GM12878 (cell line): ENCODE results near the gene CAPN1. TPM values are rescaled to one million over a fixed set of nuclear protein-coding genes. Genes with fewer than 3 reads are reported as not detected.

Experiments
- CHD4 ChIP-seq: fragments of 200-600 bp; sonication (generic); IDR thresholded peaks from 2 replicates; pipeline ENCODE4 v1.6.1; 2016; ENCODE audit warnings: mild to moderate bottlenecking
- HDAC6 ChIP-seq: fragments of 200-600 bp; sonication (generic); IDR thresholded peaks from one replicate; pipeline ENCODE4 v1.8.0; 2017; ENCODE audit warnings: antibody characterized with exemption; ENCODE audit not compliant: unreplicated experiment
- HSF1 ChIP-seq: fragments of 150-350 bp; IDR thresholded peaks from 2 replicates; pipeline ENCODE4 v1.6.1; 2014; ENCODE audit warnings: mild to moderate bottlenecking, low read depth, low read length
- IRF4 ChIP-seq: IDR thresholded peaks from 2 replicates; pipeline ENCODE4 v1.6.1; 2011; ENCODE audit warnings: low read depth, low read length
- JUND ChIP-seq: IDR thresholded peaks from 2 replicates; pipeline ENCODE4 v1.6.1; 2012; ENCODE audit warnings: low read depth, mild to moderate bottlenecking, low read length, improper control_type of control experiment, moderate library complexity
- LARP7 ChIP-seq: fragments of 450-650 bp; IDR thresholded peaks from 2 replicates; pipeline ENCODE4 v1.6.1; 2017; ENCODE audit warnings: mild to moderate bottlenecking
- POLR2A ChIP-seq: IDR thresholded peaks from 2 replicates; pipeline ENCODE4 v1.6.1; 2011; ENCODE audit warnings: low read depth, mild to moderate bottlenecking, low read length
- RBBP5 ChIP-seq: fragments of 200-600 bp; sonication (generic); conservative IDR thresholded peaks from 2 replicates; pipeline ENCODE4 v1.6.1; 2016
- RELA ChIP-seq: fragments of 450-650 bp; IDR thresholded peaks from 2 replicates; pipeline ENCODE4 v1.8.0; 2014; ENCODE audit warnings: borderline replicate concordance; ENCODE audit not compliant: partially characterized antibody
- RFX5 ChIP-seq: IDR thresholded peaks from 2 replicates; pipeline ENCODE4 v1.6.1; 2011; ENCODE audit warnings: low read depth, low read length, improper control_type of control experiment
- SREBF1 ChIP-seq: IDR thresholded peaks from 2 replicates; pipeline ENCODE4 v1.6.1; 2012; ENCODE audit warnings: mild to moderate bottlenecking, low read length
- SUZ12 ChIP-seq: fragments of 200-600 bp; sonication (generic); IDR thresholded peaks from one replicate; pipeline ENCODE4 v1.6.1; 2018; ENCODE audit warnings: antibody characterized with exemption, mild to moderate bottlenecking; ENCODE audit not compliant: unreplicated experiment
- TARDBP ChIP-seq: IDR thresholded peaks from 2 replicates; pipeline ENCODE4 v1.6.1; 2016; ENCODE audit warnings: borderline replicate concordance
- TCF12 ChIP-seq: IDR thresholded peaks from 2 replicates; pipeline ENCODE4 v1.6.1; 2011; ENCODE audit warnings: low read depth, mild to moderate bottlenecking, low read length
- YBX1 ChIP-seq: fragments of 450-650 bp; IDR thresholded peaks from 2 replicates; pipeline ENCODE4 v1.6.1; 2016; ENCODE audit warnings: antibody characterized with exemption
- YY1 ChIP-seq: IDR thresholded peaks from 2 replicates; pipeline ENCODE4 v1.6.1; 2011; ENCODE audit warnings: low read depth, mild to moderate bottlenecking, low read length
- ZBED1 ChIP-seq: IDR thresholded peaks from 2 replicates; pipeline ENCODE4 v1.6.1; 2016; ENCODE audit warnings: borderline replicate concordance
- ZNF24 ChIP-seq: fragments of 450-650 bp; IDR thresholded peaks from 2 replicates; pipeline ENCODE4 v1.6.1; 2017; ENCODE audit warnings: antibody characterized with exemption, mild to moderate bottlenecking
- ZNF592 ChIP-seq: fragments of 450-650 bp; IDR thresholded peaks from 2 replicates; pipeline ENCODE4 v1.6.1; 2017; ENCODE audit warnings: mild to moderate bottlenecking, moderate library complexity
- ZZZ3 ChIP-seq: IDR thresholded peaks from 2 replicates; pipeline ENCODE4 v1.6.1; 2011; ENCODE audit warnings: low read depth; ENCODE audit not compliant: control insufficient read depth, insufficient read length
- polyA plus RNA-seq, 11 experiments: library from polyadenylated mRNA; depleted of rRNA in 4 of 11; unstranded in 6 of 11; stranded (reverse) in 5 of 11; fragments of >200 nt; fragmentation: Nextera tagmentation in 4 of 11; fragmentation: Illumina TruSeq in 1 of 11; extraction: Ambion mirVana in 4 of 11; extraction: Trizol in 1 of 11; gene quantifications; 1 replicate in 1 of 11; 2 replicates in 10 of 11; pipeline versions ENCODE4 v1.2.1 to v1.2.3, GENCODE V29; 2011 to 2016; ENCODE audit warnings: inconsistent platforms in 2 of 11, missing spikeins in 2 of 11, low read depth in 1 of 11
- total RNA-seq, 4 experiments: library from RNA; depleted of rRNA in 3 of 4; stranded (reverse); fragments of >200 nt in 3 of 4; fragmentation: Illumina TruSeq in 1 of 4; extraction: Trizol in 1 of 4; gene quantifications; 2 replicates each; pipeline versions ENCODE4 v1.2.1 to v1.2.3, GENCODE V29; 2013 to 2021
- TF ChIP-seq, protein P1 (sequence below): fragments of 450-650 bp; formaldehyde crosslinking; IDR thresholded peaks from 2 replicates; pipeline ENCODE4 v1.5.0; 2022; ENCODE audit warnings: mild to moderate bottlenecking, missing genetic modification characterization
- TF ChIP-seq, protein P2 (sequence below): fragments of 450-650 bp; IDR thresholded peaks from 2 replicates; pipeline ENCODE4 v1.6.1; 2017; ENCODE audit warnings: mild to moderate bottlenecking, low read depth, inconsistent platforms; ENCODE audit not compliant: poor library complexity, severe bottlenecking

The CAPN1 gene
- total and polyA plus RNA-seq, 10 of the 15 experiments (the other 5 are each of a cell fraction or from before 2014, with no cell fraction given) = 2.2 to 167 (median 77.3) TPM

DNA sequence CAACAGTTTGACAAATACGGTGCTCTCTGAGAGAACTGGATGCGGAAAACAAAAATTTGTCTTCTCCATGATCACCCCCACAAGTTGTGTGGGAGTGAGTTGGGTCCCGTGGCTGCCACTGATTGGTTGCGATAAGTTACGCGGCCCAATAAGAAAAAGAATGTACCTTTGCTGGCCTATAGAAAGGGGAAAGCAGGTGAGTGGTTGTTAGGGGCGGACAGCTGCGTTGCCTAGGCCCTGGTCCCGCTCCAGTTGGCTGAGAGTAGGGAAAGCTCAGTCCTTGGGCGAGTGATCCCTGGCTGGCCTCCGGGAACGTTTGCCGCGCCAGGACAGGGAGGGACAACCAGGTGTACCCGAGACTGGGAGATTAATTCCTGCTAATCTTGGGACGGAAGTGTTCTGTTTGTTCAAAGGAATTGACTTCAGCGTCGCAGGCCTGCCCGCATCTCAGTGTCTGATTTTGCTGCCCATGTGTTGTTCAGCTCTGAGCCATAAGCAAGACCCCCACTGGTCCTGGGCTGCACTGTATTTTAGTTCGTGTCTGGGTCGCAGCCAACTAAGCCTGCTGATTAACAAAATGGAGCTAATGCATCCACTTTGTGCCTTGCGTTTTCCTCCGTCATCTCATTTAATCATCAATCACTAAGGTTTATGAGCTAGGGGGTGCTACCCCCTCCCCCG lies 46.6 kb upstream of the CAPN1 start (continued):
- TF ChIP-seq ZNF24 (no peak), ZNF592 (no peak), YY1 (no peak; the same call in 1 of the 2 replicates), SREBF1 (no peak), JUND (no peak), YBX1 (no peak), SUZ12 (no peak), TARDBP (no peak), LARP7 (peak; percentile 57; the same call in 1 of the 2 replicates), ZZZ3 (no peak), HDAC6 (no peak), IRF4 (no peak), POLR2A (peak; percentile 73), HSF1 (no peak), CHD4 (no peak), TCF12 (no peak), RELA (no peak), RBBP5 (no peak), RFX5 (peak; percentile 94), ZBED1 (no peak)
- TF ChIP-seq, protein P1, sequence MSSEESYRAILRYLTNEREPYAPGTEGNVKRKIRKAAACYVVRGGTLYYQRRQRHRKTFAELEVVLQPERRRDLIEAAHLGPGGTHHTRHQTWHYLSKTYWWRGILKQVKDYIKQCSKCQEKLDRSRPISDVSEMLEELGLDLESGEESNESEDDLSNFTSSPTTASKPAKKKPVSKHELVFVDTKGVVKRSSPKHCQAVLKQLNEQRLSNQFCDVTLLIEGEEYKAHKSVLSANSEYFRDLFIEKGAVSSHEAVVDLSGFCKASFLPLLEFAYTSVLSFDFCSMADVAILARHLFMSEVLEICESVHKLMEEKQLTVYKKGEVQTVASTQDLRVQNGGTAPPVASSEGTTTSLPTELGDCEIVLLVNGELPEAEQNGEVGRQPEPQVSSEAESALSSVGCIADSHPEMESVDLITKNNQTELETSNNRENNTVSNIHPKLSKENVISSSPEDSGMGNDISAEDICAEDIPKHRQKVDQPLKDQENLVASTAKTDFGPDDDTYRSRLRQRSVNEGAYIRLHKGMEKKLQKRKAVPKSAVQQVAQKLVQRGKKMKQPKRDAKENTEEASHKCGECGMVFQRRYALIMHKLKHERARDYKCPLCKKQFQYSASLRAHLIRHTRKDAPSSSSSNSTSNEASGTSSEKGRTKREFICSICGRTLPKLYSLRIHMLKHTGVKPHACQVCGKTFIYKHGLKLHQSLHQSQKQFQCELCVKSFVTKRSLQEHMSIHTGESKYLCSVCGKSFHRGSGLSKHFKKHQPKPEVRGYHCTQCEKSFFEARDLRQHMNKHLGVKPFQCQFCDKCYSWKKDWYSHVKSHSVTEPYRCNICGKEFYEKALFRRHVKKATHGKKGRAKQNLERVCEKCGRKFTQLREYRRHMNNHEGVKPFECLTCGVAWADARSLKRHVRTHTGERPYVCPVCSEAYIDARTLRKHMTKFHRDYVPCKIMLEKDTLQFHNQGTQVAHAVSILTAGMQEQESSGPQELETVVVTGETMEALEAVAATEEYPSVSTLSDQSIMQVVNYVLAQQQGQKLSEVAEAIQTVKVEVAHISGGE (CRISPR knock-in tag) = no peak
- TF ChIP-seq, protein P2, sequence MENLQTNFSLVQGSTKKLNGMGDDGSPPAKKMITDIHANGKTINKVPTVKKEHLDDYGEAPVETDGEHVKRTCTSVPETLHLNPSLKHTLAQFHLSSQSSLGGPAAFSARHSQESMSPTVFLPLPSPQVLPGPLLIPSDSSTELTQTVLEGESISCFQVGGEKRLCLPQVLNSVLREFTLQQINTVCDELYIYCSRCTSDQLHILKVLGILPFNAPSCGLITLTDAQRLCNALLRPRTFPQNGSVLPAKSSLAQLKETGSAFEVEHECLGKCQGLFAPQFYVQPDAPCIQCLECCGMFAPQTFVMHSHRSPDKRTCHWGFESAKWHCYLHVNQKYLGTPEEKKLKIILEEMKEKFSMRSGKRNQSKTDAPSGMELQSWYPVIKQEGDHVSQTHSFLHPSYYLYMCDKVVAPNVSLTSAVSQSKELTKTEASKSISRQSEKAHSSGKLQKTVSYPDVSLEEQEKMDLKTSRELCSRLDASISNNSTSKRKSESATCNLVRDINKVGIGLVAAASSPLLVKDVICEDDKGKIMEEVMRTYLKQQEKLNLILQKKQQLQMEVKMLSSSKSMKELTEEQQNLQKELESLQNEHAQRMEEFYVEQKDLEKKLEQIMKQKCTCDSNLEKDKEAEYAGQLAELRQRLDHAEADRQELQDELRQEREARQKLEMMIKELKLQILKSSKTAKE = peak; percentile 98
